Neutrophil (primary cell): Measurements from ENCODE around the gene CAMK2N1.

ENCODE experiments used
- H3K27ac ChIP-seq: fragments of 200-600 bp; sonication (generic); 2 replicates; pipeline ENCODE4 v1.5.1; 2016; ENCODE audit warnings: mild to moderate bottlenecking, moderate library complexity
- H3K27me3 ChIP-seq: fragments of 200-600 bp; sonication (generic); 2 replicates; pipeline ENCODE4 v1.6.0; 2016; ENCODE audit warnings: mild to moderate bottlenecking
- H3K36me3 ChIP-seq: fragments of 200-600 bp; sonication (generic); 2 replicates; pipeline ENCODE4 v1.5.1; 2017
- H3K4me1 ChIP-seq, 2 experiments: fragments of 200-600 bp in 1 of 2; sonication (generic) in 1 of 2; 1 replicate in 1 of 2; 2 replicates in 1 of 2; pipeline versions ENCODE4 v1.5.1 to v1.6.1; 2013 to 2016; ENCODE audit warnings: low read depth in 1 of 2, low read length in 1 of 2, mild to moderate bottlenecking in 1 of 2, moderate library complexity in 1 of 2; ENCODE audit not compliant: control insufficient read depth in 1 of 2, insufficient read depth in 1 of 2
- H3K4me3 ChIP-seq, 2 experiments: fragments of 200-600 bp in 1 of 2; sonication (generic) in 1 of 2; 1 replicate in 1 of 2; 2 replicates in 1 of 2; pipeline ENCODE4 v1.5.1; 2013 to 2016; ENCODE audit warnings: low read depth in 1 of 2, low read length in 1 of 2, mild to moderate bottlenecking in 1 of 2, moderate library complexity in 1 of 2
- H3K9me3 ChIP-seq: fragments of 200-600 bp; sonication (generic); 2 replicates; pipeline ENCODE4 v1.5.1; 2016
- TF ChIP-seq, protein P1 (sequence below): fragments of 200-600 bp; sonication (generic); IDR thresholded peaks from 2 replicates; pipeline ENCODE4 v1.5.1; 2016; ENCODE audit warnings: antibody characterized with exemption

Gene CAMK2N1

DNA sequence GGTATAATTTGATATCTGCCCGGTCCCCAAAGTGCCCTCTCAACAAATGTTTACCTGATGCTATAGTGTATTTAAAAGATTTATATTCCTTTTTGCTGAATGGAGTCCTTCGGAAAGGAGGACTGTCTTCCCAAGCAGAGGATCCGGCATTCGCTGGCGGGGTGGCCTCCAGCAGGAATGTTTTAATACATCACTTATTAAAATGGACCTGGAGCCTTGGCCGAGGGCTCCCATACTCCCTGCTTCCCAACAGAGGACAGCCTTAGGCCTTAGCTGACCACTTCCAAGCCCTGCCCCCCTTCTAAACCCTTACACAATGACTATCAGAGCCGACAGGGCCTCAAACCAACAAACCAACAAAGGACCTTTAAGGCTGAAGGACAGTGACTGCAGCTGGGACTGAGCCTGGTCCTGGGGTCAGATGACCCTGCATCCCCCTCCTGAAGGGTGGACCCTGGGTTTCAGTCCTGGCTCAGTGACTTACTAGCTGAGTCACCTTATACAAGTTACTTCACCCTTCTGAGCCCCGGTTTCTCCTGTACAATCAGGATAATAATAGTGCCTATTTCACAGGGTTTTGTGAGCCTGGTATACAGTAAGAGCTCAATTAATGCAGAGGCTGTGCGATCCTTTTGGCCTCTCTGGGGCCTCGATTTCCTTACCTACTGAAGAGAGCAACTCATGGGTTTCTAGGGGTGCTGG, 5.6 kb downstream of the CAMK2N1 start:
- H3K4me1 ChIP-seq: no peaks in the 10 kb centered on the region
- H3K27ac ChIP-seq: no peak overlapping the region
- TF ChIP-seq, protein P1, sequence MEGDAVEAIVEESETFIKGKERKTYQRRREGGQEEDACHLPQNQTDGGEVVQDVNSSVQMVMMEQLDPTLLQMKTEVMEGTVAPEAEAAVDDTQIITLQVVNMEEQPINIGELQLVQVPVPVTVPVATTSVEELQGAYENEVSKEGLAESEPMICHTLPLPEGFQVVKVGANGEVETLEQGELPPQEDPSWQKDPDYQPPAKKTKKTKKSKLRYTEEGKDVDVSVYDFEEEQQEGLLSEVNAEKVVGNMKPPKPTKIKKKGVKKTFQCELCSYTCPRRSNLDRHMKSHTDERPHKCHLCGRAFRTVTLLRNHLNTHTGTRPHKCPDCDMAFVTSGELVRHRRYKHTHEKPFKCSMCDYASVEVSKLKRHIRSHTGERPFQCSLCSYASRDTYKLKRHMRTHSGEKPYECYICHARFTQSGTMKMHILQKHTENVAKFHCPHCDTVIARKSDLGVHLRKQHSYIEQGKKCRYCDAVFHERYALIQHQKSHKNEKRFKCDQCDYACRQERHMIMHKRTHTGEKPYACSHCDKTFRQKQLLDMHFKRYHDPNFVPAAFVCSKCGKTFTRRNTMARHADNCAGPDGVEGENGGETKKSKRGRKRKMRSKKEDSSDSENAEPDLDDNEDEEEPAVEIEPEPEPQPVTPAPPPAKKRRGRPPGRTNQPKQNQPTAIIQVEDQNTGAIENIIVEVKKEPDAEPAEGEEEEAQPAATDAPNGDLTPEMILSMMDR: no peak
- peaks cover 100% of the 10 kb centered on the region for H3K27me3 ChIP-seq
- H3K9me3 ChIP-seq: no peaks in the 10 kb centered on the region
- no peak overlapping the region for H3K4me3 ChIP-seq
- no peaks in the 10 kb centered on the region for H3K36me3 ChIP-seq

DNA sequence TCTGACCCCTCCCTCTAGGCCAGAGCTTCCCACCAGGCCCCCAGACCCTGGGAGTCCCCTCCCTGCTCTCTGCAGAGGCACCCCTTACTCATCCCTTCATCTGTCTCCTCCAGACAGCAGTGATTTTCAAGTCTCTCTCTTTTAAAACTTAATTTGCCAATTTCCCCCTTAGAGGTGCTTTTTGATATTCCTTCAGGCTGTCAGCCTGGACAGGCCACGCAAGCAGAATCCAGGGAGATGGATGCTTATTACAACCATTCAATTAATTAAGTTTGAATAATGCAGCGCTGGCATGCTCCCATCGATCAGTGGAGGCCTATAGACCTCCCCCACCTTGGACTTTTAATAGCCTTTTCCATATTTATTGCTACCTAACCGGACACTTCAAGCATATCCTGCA, 6.2 kb downstream of the CAMK2N1 start:
- TF ChIP-seq, protein P1: no peak
- Histone ChIP-seq H3K27me3 (peaks cover 100% of the 10 kb centered on the region), H3K36me3 (no peaks in the 10 kb centered on the region), H3K4me1 (no peaks in the 10 kb centered on the region), H3K4me3 (no peak overlapping the region), H3K27ac (no peak overlapping the region), H3K9me3 (no peaks in the 10 kb centered on the region)

GRCh38 chr1:20478057-20478635, 7.9 kb downstream of the CAMK2N1 start:
- Histone ChIP-seq H3K4me3 (no peak overlapping the region), H3K27me3 (peaks cover 100% of the 10 kb centered on the region), H3K27ac (no peak overlapping the region), H3K9me3 (no peaks in the 10 kb centered on the region), H3K36me3 (no peaks in the 10 kb centered on the region), H3K4me1 (no peaks in the 10 kb centered on the region)
- TF ChIP-seq, protein P1: no peak

DNA sequence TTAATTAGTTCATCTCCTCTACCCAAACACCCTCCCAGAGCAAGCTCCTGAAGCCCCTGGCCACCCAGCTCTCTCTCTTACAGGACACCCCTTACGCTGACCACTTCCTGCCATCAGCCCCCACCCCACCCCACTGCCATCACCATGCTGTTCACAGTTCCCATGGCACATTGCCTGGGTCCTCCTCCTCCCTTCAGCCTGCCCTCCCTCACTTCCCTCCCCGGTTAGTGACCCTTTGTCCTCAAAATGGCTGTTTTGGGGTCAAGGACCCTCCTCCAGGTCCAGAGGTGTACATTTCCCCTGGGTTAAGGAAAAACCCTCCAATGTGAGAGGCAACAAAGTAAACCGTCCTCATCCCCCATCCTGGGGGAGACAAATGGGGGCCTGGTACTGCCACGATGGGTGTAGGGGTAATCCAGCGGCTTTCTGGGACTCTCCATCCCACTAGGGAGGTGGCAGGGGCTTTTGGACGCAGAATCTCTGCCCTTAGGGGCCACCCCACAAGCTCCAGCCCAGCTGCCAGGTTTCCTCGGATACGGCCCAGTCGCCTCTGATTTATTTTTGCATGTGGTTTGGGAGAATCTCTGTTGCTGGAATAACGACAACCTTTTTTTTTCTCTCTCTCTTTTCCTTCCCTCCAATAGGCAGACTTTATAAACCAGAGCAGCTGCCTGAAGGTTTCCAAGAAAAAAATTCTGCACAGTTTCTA, 8.5 kb downstream of the CAMK2N1 start:
- TF ChIP-seq, protein P1: no peak
- H3K27ac ChIP-seq: no peak overlapping the region
- H3K4me1 ChIP-seq: no peaks in the 10 kb centered on the region
- peaks cover 100% of the 10 kb centered on the region for H3K27me3 ChIP-seq
- no peaks in the 10 kb centered on the region for H3K9me3 ChIP-seq
- no peaks in the 10 kb centered on the region for H3K36me3 ChIP-seq
- no peak overlapping the region for H3K4me3 ChIP-seq

GRCh38 chr1:20476265-20477038, 9.6 kb downstream of the CAMK2N1 start:
- Histone ChIP-seq H3K9me3 (no peaks in the 10 kb centered on the region), H3K4me3 (no peak overlapping the region)

More at GRCh38 chr1:20476265-20477038, 9.6 kb downstream of the CAMK2N1 start:
- TF ChIP-seq, protein P1: no peak
- no peak overlapping the region for H3K27ac ChIP-seq
- H3K4me1 ChIP-seq: no peaks in the 10 kb centered on the region
- no peaks in the 10 kb centered on the region for H3K36me3 ChIP-seq
- peaks cover 100% of the 10 kb centered on the region for H3K27me3 ChIP-seq
